ENCODE measurements around the gene CCR9.

CCR9 gene

GRCh38 chr3:45939341-45939771 is 53.0 kb downstream of the CCR9 start:
- DNase-seq: no peak

GRCh38 chr3:45940004-45940780 is 53.8 kb downstream of the CCR9 start:
- no peak for DNase-seq

- no peak for DNase-seq
These were observed 54.5 kb downstream of the CCR9 start for GRCh38 chr3:45940781-45941365.

- no peak for DNase-seq
These were observed 55.9 kb downstream of the CCR9 start for GRCh38 chr3:45942051-45942825.

- DNase-seq: peak; percentile 53
These were observed 57.0 kb downstream of the CCR9 start, which contains the start of gene CXCR6 for GRCh38 chr3:45943207-45943846. CXCR6 (plus strand) TSS chr3:45943464; CDS start chr3:45946482, 3,018 bp downstream.

GRCh38 chr3:45944830-45945620 is 58.7 kb downstream of the CCR9 start:
- DNase-seq: no peak

GRCh38 chr3:45946307-45946706 is 60.0 kb downstream of the CCR9 start:
- DNase-seq: no peak

GRCh38 chr3:45946875-45947274 is 60.5 kb downstream of the CCR9 start:
- no peak for DNase-seq

- no peak for DNase-seq
These were observed 61.0 kb downstream of the CCR9 start for GRCh38 chr3:45947361-45947760.

GRCh38 chr3:45948311-45948781 is 62.0 kb downstream of the CCR9 start:
- no peak for DNase-seq

GRCh38 chr3:45948881-45949280 is 62.5 kb downstream of the CCR9 start:
- no peak for DNase-seq

GRCh38 chr3:45949432-45949831 is 63.1 kb downstream of the CCR9 start:
- no peak for DNase-seq

GRCh38 chr3:45950131-45950530 is 63.8 kb downstream of the CCR9 start:
- no peak for DNase-seq

- peak; percentile 67 for DNase-seq
These were observed 64.6 kb downstream of the CCR9 start for GRCh38 chr3:45950686-45951600.

GRCh38 chr3:45951946-45952345 is 65.6 kb downstream of the CCR9 start:
- DNase-seq: no peak

GRCh38 chr3:45952456-45952855 is 66.1 kb downstream of the CCR9 start:
- DNase-seq: no peak

Data from stimulated activated CD4-positive, alpha-beta T cell treated with anti-CD3 and anti-CD28 coated beads, Interleukin-1b, Interleukin-23, amount 100 ng/mL, for 48 hours (primary cell).